Esophagus squamous epithelium (tissue), 4 donors: ENCODE measurements around the gene PPOX.

Experiments
- POLR2A ChIP-seq, 4 donors: fragments of 450-650 bp; IDR thresholded peaks; one replicate each; pipeline ENCODE4 v1.6.1; 2017; ENCODE audit warnings: antibody characterized with exemption in 4 of 4, mild to moderate bottlenecking in 4 of 4, moderate library complexity in 3 of 4
- TF ChIP-seq, protein P1 (sequence below), 6 experiments: fragments of 450-650 bp in 4 of 6; fragments of 200-600 bp in 2 of 6; sonication (generic) in 2 of 6; IDR thresholded peaks; one replicate each; pipeline ENCODE4 v1.5.1; 2016 to 2019; ENCODE audit warnings: antibody characterized with exemption in 6 of 6, mild to moderate bottlenecking in 4 of 6, moderate library complexity in 4 of 6

DNA sequence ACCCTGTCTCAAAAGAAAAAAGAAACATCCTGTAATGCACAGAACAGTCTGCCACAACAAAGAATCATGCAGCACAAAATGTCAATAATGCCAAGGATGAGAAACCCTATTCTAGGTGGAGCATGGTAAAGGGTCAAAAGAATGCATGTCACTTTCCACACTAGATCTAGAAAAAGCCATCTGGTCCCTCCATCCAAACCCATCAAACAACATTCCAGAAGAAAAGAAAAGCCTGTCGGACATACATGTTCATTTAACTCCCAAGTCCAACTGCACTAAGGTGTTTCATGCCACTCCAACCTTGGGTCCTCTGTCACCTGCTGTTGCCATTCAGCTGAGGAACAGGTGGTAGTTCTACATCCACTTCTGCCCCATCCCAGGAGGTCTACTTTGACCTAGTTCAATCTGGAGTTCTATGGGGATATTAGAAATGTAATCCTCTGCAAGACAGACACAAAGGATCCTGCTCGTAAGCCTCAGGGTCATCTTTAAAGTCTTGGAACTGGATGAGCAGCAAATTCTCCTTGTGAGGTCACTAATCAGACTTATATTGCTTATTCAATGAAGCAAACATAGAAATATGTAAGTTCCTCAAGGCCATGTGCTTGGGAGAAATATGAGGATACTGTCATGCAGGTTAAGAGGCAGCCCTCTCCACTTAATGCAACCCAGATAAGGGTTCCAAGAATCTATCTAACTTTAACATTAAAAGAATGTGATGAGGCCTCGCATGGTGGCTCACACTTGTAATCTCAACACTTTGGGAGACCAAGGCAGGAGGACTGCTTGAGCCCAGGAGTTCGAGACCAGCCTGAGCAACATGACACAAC is 37.4 kb upstream of the PPOX start:
- TF ChIP-seq, protein P1, sequence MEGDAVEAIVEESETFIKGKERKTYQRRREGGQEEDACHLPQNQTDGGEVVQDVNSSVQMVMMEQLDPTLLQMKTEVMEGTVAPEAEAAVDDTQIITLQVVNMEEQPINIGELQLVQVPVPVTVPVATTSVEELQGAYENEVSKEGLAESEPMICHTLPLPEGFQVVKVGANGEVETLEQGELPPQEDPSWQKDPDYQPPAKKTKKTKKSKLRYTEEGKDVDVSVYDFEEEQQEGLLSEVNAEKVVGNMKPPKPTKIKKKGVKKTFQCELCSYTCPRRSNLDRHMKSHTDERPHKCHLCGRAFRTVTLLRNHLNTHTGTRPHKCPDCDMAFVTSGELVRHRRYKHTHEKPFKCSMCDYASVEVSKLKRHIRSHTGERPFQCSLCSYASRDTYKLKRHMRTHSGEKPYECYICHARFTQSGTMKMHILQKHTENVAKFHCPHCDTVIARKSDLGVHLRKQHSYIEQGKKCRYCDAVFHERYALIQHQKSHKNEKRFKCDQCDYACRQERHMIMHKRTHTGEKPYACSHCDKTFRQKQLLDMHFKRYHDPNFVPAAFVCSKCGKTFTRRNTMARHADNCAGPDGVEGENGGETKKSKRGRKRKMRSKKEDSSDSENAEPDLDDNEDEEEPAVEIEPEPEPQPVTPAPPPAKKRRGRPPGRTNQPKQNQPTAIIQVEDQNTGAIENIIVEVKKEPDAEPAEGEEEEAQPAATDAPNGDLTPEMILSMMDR (IDR thresholded peaks at IDR 0.05) = no peak
- TF ChIP-seq POLR2A (IDR thresholded peaks at IDR 0.05) = no peak
